GM12878 (cell line): Measurements from ENCODE around the gene RNF44. TPM values are rescaled to one million over a fixed set of nuclear protein-coding genes. Genes with fewer than 3 reads are reported as not detected.

Experiments
- ATAC-seq: fragments of 200-7000 bp; cut with Tn5 transposase; 3 replicates; pipeline ENCODE4 v1.9.1; 2020; ENCODE audit warnings: mild to moderate bottlenecking, moderate library complexity
- BruUV-seq: library from RNA; stranded (reverse); fragments of 400-500 nt; replicated peaks from 2 replicates; lab custom pipeline; 2021; lab: Mats Ljungman, UMichigan
- CTCF ChIA-PET: fragments of 300-600 bp; sonication (Branson Sonifier 250); formaldehyde crosslinking; extraction: SDS; loops from one replicate; lab custom pipeline; 2021; ENCODE audit warnings: inconsistent platforms; lab: Yijun Ruan, JAX
- POLR2A ChIA-PET: fragments of 350-600 bp; formaldehyde crosslinking; extraction: SDS; loops from one replicate; lab custom pipeline; 2021; ENCODE audit warnings: inconsistent platforms; lab: Charles Lee
- RAD21 ChIA-PET: fragments of 300-600 bp; sonication (Branson Sonifier 250); formaldehyde crosslinking; loops from one replicate; lab custom pipeline; 2023; ENCODE audit warnings: antibody characterized with exemption; ENCODE audit not compliant: unreplicated experiment; lab: Charles Lee
- SMC1A ChIA-PET: fragments of 300-600 bp; sonication (Branson Sonifier 250); formaldehyde crosslinking; loops from one replicate; lab custom pipeline; 2023; ENCODE audit not compliant: unreplicated experiment, uncharacterized antibody; lab: Charles Lee
- DNase-seq: peaks from one replicate; pipeline ENCODE4 v3.0.0-alpha.2; 2011; ENCODE audit warnings: low read depth, low spot score
- FAIRE-seq: peaks from 3 replicates; lab custom pipeline; 2011; peaks lifted over from hg19 to GRCh38; lab: Jason Lieb, UNC
- H2AFZ ChIP-seq: 2 replicates; pipeline ENCODE4 v1.6.0; 2011; ENCODE audit warnings: low read depth, low read length, control low read depth; ENCODE audit not compliant: control insufficient read depth
- H3K27ac ChIP-seq: 2 replicates; pipeline ENCODE4 v1.5.1; 2011; ENCODE audit warnings: control low read depth; ENCODE audit not compliant: control insufficient read depth, insufficient read depth
- H3K27me3 ChIP-seq, 2 experiments: replicated peaks in 1 of 2; 2 replicates each; pipeline versions ENCODE4 v1.6.0 to v1.6.1; 2011; ENCODE audit warnings: low read length in 1 of 2; ENCODE audit not compliant: control insufficient read depth in 2 of 2, insufficient read depth in 2 of 2
- H3K36me3 ChIP-seq, 2 experiments: 2 replicates each; pipeline ENCODE4 v1.5.1; 2011; ENCODE audit warnings: low read length in 1 of 2; ENCODE audit not compliant: control insufficient read depth in 2 of 2, insufficient read depth in 2 of 2
- H3K4me1 ChIP-seq: 2 replicates; pipeline ENCODE4 v1.6.1; 2011; ENCODE audit warnings: mild to moderate bottlenecking, low read length, moderate library complexity, mixed read lengths; ENCODE audit not compliant: control insufficient read depth, insufficient read depth
- H3K4me2 ChIP-seq: 2 replicates; pipeline ENCODE4 v1.6.0; 2011; ENCODE audit warnings: control low read depth; ENCODE audit not compliant: control insufficient read depth, insufficient read depth
- H3K4me3 ChIP-seq: fragments of 200-600 bp; sonication (generic); 2 replicates; pipeline ENCODE4 v1.5.1; 2016
- H3K79me2 ChIP-seq: 2 replicates; pipeline ENCODE4 v1.6.0; 2011; ENCODE audit warnings: low read length; ENCODE audit not compliant: control insufficient read depth, insufficient read depth
- H3K9ac ChIP-seq: 2 replicates; pipeline ENCODE4 v1.8.0; 2011; ENCODE audit warnings: low read length, control low read depth, mixed read lengths; ENCODE audit not compliant: control insufficient read depth, insufficient read depth
- H3K9me3 ChIP-seq: replicated peaks from 3 replicates; pipeline ENCODE4 v1.5.1; 2011; ENCODE audit warnings: mild to moderate bottlenecking, low read length; ENCODE audit not compliant: control insufficient read depth, insufficient read depth
- H4K20me1 ChIP-seq: 2 replicates; pipeline ENCODE4 v1.6.0; 2011; ENCODE audit not compliant: control insufficient read depth, insufficient read depth
- MTA3 ChIP-seq: IDR thresholded peaks from 2 replicates; pipeline ENCODE4 v1.6.1; 2012; ENCODE audit warnings: low read length, inconsistent platforms, borderline replicate concordance
- PML ChIP-seq: IDR thresholded peaks from 2 replicates; pipeline ENCODE4 v1.6.1; 2012; ENCODE audit warnings: low read length, inconsistent platforms
- RAD21 ChIP-seq: IDR thresholded peaks from 2 replicates; pipeline ENCODE4 v1.6.1; 2011; ENCODE audit warnings: mild to moderate bottlenecking, low read depth, low read length, moderate library complexity; ENCODE audit not compliant: insufficient read depth
- RUNX3 ChIP-seq: IDR thresholded peaks from 2 replicates; pipeline ENCODE4 v1.6.1; 2012; ENCODE audit warnings: low read length, inconsistent platforms
- SMC3 ChIP-seq: IDR thresholded peaks from 2 replicates; pipeline ENCODE4 v1.6.1; 2011; ENCODE audit warnings: low read length, improper control_type of control experiment, borderline replicate concordance
- YY1 ChIP-seq: IDR thresholded peaks from 2 replicates; pipeline ENCODE4 v1.6.1; 2011; ENCODE audit warnings: low read depth, mild to moderate bottlenecking, low read length
- WGBS: methylation state at CpG from one replicate; pipeline ENCODE4 v1.1.6; 2016; ENCODE audit warnings: low lambda C conversion rate; ENCODE audit not compliant: insufficient replicate concordance, insufficient coverage; ENCODE audit errors: missing lambda C conversion rate; 5-methylcytosine and 5-hydroxymethylcytosine counted together
- in situ Hi-C: fragments of 300-500 bp; cut with MboI; formaldehyde crosslinking; loops from 9 replicates; pipeline ENCODE4 v1.14.3; 2018; ENCODE audit warnings: mixed read lengths
- intact Hi-C: fragments of 100-400 bp; cut with micrococcal nuclease; formaldehyde crosslinking; loops from one replicate; pipeline ENCODE4 v1.14.2; 2022; ENCODE audit not compliant: unreplicated experiment
- polyA plus RNA-seq, 11 experiments: library from polyadenylated mRNA; depleted of rRNA in 4 of 11; unstranded in 6 of 11; stranded (reverse) in 5 of 11; fragments of >200 nt; fragmentation: Nextera tagmentation in 4 of 11; fragmentation: Illumina TruSeq in 1 of 11; extraction: Ambion mirVana in 4 of 11; extraction: Trizol in 1 of 11; gene quantifications; 1 replicate in 1 of 11; 2 replicates in 10 of 11; pipeline versions ENCODE4 v1.2.1 to v1.2.3, GENCODE V29; 2011 to 2016; ENCODE audit warnings: inconsistent platforms in 2 of 11, missing spikeins in 2 of 11, low read depth in 1 of 11
- total RNA-seq, 4 experiments: library from RNA; depleted of rRNA in 3 of 4; stranded (reverse); fragments of >200 nt in 3 of 4; fragmentation: Illumina TruSeq in 1 of 4; extraction: Trizol in 1 of 4; gene quantifications; 2 replicates each; pipeline versions ENCODE4 v1.2.1 to v1.2.3, GENCODE V29; 2013 to 2021
- TF ChIP-seq, protein P1 (sequence below), 3 experiments: IDR thresholded peaks in 2 of 3; conservative IDR thresholded peaks in 1 of 3; 2 replicates each; pipeline ENCODE4 v1.5.1; 2011; ENCODE audit warnings: low read depth in 3 of 3, low read length in 3 of 3, mild to moderate bottlenecking in 3 of 3, control low read depth in 2 of 3, moderate library complexity in 2 of 3, inconsistent platforms in 1 of 3, mixed read lengths in 1 of 3; ENCODE audit not compliant: control insufficient read depth in 2 of 3, insufficient read depth in 1 of 3; ENCODE audit errors: extremely low read depth in 1 of 3

The RNF44 gene
- total and polyA plus RNA-seq, 10 of the 15 experiments (the other 5 are each of a cell fraction or from before 2014, with no cell fraction given): 1.7 to 51.9 (median 7.9) TPM

- BruUV-seq: no TSS peak
- in situ Hi-C loops (no loop called here), intact Hi-C loops (loop anchor here (5.0 kb wide), 2 partner anchors 44 to 74 kb away; partner anchors contain the start of gene TSPAN17)
- ATAC-seq (peak; percentile 96), FAIRE-seq (peak; percentile 89), DNase-seq (no peak)
- Histone ChIP-seq H3K4me2 (no peak overlapping the region), H3K9ac (no peak overlapping the region), H3K27me3 (no peaks in the 10 kb centered on the region), H4K20me1 (no peaks in the 10 kb centered on the region), H3K4me3 (no peak overlapping the region), H3K36me3 (no peaks in the 10 kb centered on the region), H3K27ac (no peak overlapping the region), H3K79me2 (no peaks in the 10 kb centered on the region), H3K4me1 (no peaks in the 10 kb centered on the region), H2AFZ (no peak overlapping the region; the same call in 1 of the 2 replicates), H3K9me3 (no peaks in the 10 kb centered on the region)
- 30% methylated on average over 17 of the region's 18 CpGs for WGBS
- ChIA-PET POLR2A (interaction anchor here (0.6 kb wide), 1 partner anchor 252 kb away, joined by 6 read pairs; no protein-coding TSS in a partner anchor), RAD21 (interaction anchor here (0.9 to 1.8 kb wide), 5 partner anchors 31 to 538 kb away, joined by 3 to 5 read pairs (median 4); partner anchors contain the start of gene TSPAN17), SMC1A (interaction anchor here (0.6 to 1.6 kb wide), 4 partner anchors 11 to 538 kb away, joined by 3 to 4 read pairs (median 3); no protein-coding TSS in a partner anchor), CTCF (interaction anchor here (0.5 to 4.1 kb wide), 12 partner anchors 11 to 844 kb away, joined by 3 to 27 read pairs (median 3); partner anchors contain the start of genes CLTB and TSPAN17)
- TF ChIP-seq, protein P1, sequence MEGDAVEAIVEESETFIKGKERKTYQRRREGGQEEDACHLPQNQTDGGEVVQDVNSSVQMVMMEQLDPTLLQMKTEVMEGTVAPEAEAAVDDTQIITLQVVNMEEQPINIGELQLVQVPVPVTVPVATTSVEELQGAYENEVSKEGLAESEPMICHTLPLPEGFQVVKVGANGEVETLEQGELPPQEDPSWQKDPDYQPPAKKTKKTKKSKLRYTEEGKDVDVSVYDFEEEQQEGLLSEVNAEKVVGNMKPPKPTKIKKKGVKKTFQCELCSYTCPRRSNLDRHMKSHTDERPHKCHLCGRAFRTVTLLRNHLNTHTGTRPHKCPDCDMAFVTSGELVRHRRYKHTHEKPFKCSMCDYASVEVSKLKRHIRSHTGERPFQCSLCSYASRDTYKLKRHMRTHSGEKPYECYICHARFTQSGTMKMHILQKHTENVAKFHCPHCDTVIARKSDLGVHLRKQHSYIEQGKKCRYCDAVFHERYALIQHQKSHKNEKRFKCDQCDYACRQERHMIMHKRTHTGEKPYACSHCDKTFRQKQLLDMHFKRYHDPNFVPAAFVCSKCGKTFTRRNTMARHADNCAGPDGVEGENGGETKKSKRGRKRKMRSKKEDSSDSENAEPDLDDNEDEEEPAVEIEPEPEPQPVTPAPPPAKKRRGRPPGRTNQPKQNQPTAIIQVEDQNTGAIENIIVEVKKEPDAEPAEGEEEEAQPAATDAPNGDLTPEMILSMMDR (IDR thresholded peaks at IDR 0.05 in 2 of 3, conservative IDR thresholded peaks at IDR 0.05 in 1 of 3; ENCODE audit: control insufficient read depth in 2 of 3, extremely low read depth in 1 of 3, insufficient read depth in 1 of 3, low read depth in 3 of 3, low read length in 3 of 3): peak; percentile 78 to 86 (median 80)
- TF ChIP-seq MTA3 (no peak), YY1 (peak; percentile 45; the same call in 1 of the 2 replicates), RUNX3 (peak; percentile 54), SMC3 (peak; percentile 71), PML (no peak), RAD21 (peak; percentile 81)
These were observed 36.5 kb upstream of the RNF44 start for GRCh38 chr5:176573564-176574296.
